Ascending aorta (tissue), 2 donors: Measurements from ENCODE around the gene TLE7. TPM values are rescaled to one million over a fixed set of nuclear protein-coding genes. Genes with fewer than 3 reads are reported as not detected.

Experiments used
- DNase-seq, 2 donors: peaks; one replicate each; pipeline ENCODE4 v3.0.0-alpha.2; 2019; ENCODE audit warnings: low spot score in 2 of 2
- H3K27ac ChIP-seq, 2 donors: fragments of 200-600 bp; sonication (generic); one replicate each; pipeline ENCODE4 v1.5.1; 2016 to 2017; ENCODE audit warnings: mild to moderate bottlenecking in 1 of 2
- H3K27me3 ChIP-seq: fragments of 200-600 bp; sonication (generic); one replicate; pipeline ENCODE4 v1.5.1; 2017
- H3K36me3 ChIP-seq, 2 donors: fragments of 200-600 bp; sonication (generic); one replicate each; pipeline ENCODE4 v1.5.1; 2016
- H3K4me1 ChIP-seq, 2 donors: fragments of 200-600 bp; sonication (generic); one replicate each; pipeline ENCODE4 v1.5.1; 2016 to 2017; ENCODE audit warnings: mild to moderate bottlenecking in 1 of 2
- H3K4me3 ChIP-seq, 2 donors: fragments of 200-600 bp; sonication (generic); one replicate each; pipeline ENCODE4 v1.5.1; 2016 to 2017; ENCODE audit warnings: mild to moderate bottlenecking in 1 of 2
- H3K9me3 ChIP-seq, 2 donors: fragments of 200-600 bp; sonication (generic); one replicate each; pipeline ENCODE4 v1.5.1; 2016
- intact Hi-C: fragments of 100-400 bp; cut with DNase I; formaldehyde crosslinking; loops from one replicate; pipeline ENCODE4 v1.15.1; 2023
- total RNA-seq: library from RNA; depleted of rRNA; stranded (reverse); fragments of >200 nt; gene quantifications from one replicate; pipeline ENCODE4 v1.1.0, GENCODE V29; 2016
- TF ChIP-seq, protein P1 (sequence below), 3 experiments: fragments of 200-600 bp in 2 of 3; fragments of 450-650 bp in 1 of 3; sonication (generic) in 2 of 3; IDR thresholded peaks; one replicate each; pipeline ENCODE4 v1.5.1; 2016 to 2019; ENCODE audit warnings: antibody characterized with exemption in 3 of 3, mild to moderate bottlenecking in 1 of 3, moderate library complexity in 1 of 3

Gene TLE7
- total RNA-seq, 1 donor from 2014 or later, result not detected

GRCh38 chr16:71421911-71422310 is 19.9 kb downstream of the TLE7 start:
- TF ChIP-seq, protein P1, sequence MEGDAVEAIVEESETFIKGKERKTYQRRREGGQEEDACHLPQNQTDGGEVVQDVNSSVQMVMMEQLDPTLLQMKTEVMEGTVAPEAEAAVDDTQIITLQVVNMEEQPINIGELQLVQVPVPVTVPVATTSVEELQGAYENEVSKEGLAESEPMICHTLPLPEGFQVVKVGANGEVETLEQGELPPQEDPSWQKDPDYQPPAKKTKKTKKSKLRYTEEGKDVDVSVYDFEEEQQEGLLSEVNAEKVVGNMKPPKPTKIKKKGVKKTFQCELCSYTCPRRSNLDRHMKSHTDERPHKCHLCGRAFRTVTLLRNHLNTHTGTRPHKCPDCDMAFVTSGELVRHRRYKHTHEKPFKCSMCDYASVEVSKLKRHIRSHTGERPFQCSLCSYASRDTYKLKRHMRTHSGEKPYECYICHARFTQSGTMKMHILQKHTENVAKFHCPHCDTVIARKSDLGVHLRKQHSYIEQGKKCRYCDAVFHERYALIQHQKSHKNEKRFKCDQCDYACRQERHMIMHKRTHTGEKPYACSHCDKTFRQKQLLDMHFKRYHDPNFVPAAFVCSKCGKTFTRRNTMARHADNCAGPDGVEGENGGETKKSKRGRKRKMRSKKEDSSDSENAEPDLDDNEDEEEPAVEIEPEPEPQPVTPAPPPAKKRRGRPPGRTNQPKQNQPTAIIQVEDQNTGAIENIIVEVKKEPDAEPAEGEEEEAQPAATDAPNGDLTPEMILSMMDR (IDR thresholded peaks at IDR 0.05), result no peak
- Histone ChIP-seq H3K4me1 (no peaks in the 10 kb centered on the region), H3K4me3 (no peak overlapping the region), H3K9me3 (no peaks in the 10 kb centered on the region), H3K27me3 (no peaks in the 10 kb centered on the region), H3K27ac (no peak overlapping the region), H3K36me3 (no peaks in the 10 kb centered on the region)
- DNase-seq, result no peak
- intact Hi-C loops, result no loop called here

DNA sequence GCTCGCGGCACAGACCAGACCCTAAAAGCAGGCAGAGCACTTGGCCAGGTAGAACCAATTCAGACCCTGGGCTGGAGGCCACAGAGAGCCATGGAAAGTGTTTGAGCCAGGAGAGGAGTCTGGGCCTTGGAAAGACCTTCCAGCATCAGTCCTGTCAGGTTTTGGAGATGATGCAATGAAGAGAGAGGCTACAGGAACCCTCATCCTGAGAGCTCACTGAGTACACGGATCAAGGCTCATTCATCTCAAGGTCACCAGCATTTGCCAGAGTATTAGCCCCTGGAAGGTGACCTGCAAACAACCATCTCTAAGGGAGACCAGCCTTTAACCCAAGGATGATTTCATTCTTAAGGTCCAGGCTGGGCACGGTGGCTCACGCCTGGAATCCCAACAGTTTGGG is 27.8 kb downstream of the TLE7 start:
- no peaks in the 10 kb centered on the region for H3K4me1 ChIP-seq
- H3K36me3 ChIP-seq, result no peaks in the 10 kb centered on the region
- H3K9me3 ChIP-seq, result no peaks in the 10 kb centered on the region
- no peak for DNase-seq
- no peak overlapping the region for H3K4me3 ChIP-seq
- TF ChIP-seq, protein P1 (IDR thresholded peaks at IDR 0.05), result no peak
- no peak overlapping the region for H3K27ac ChIP-seq
- no peaks in the 10 kb centered on the region for H3K27me3 ChIP-seq
- intact Hi-C loops, result loop anchor here (5.0 kb wide), 1 partner anchor 198 kb away; no protein-coding TSS in a partner anchor

DNA sequence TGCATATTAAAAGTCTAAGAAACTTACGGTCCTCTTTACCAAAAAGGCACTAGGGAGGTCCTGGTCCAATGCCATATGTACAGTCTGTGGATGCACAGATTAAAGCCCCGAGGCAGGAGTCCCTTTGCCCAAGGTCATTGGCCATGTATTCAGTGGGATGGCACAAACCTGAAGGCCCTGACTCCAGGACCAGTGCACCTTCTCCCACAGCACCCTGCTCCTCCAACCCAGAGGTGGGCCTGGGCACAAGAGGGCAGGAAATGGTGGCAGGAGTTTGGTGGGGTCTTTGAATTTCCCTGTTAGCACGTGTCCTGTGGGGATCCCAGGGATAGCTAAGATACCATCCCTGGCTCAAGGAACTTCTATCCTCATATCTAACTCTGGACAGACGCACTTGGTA is 28.5 kb downstream of the TLE7 start:
- DNase-seq, result no peak
- no peak overlapping the region for H3K4me3 ChIP-seq
- no peaks in the 10 kb centered on the region for H3K9me3 ChIP-seq
- H3K27ac ChIP-seq, result no peak overlapping the region
- intact Hi-C loops, result loop anchor here (5.0 kb wide), 1 partner anchor 199 kb away; no protein-coding TSS in a partner anchor
- no peaks in the 10 kb centered on the region for H3K4me1 ChIP-seq
- TF ChIP-seq, protein P1 (IDR thresholded peaks at IDR 0.05), result no peak
- no peaks in the 10 kb centered on the region for H3K27me3 ChIP-seq
- no peaks in the 10 kb centered on the region for H3K36me3 ChIP-seq

GRCh38 chr16:71412270-71413160 is 29.3 kb downstream of the TLE7 start:
- H3K4me3 ChIP-seq, result no peak overlapping the region
- H3K36me3 ChIP-seq, result no peaks in the 10 kb centered on the region
- peak in 1 of 2 donors; percentile 69 for DNase-seq
- intact Hi-C loops, result loop anchor here (1.0 to 5.0 kb wide), 2 partner anchors 87 to 200 kb away; no protein-coding TSS in a partner anchor
- H3K4me1 ChIP-seq, result no peaks in the 10 kb centered on the region
- TF ChIP-seq, protein P1 (IDR thresholded peaks at IDR 0.05), result peak; percentile 62 to 86 (median 80)
- no peak overlapping the region for H3K27ac ChIP-seq
- no peaks in the 10 kb centered on the region for H3K27me3 ChIP-seq
- H3K9me3 ChIP-seq, result no peaks in the 10 kb centered on the region

DNA sequence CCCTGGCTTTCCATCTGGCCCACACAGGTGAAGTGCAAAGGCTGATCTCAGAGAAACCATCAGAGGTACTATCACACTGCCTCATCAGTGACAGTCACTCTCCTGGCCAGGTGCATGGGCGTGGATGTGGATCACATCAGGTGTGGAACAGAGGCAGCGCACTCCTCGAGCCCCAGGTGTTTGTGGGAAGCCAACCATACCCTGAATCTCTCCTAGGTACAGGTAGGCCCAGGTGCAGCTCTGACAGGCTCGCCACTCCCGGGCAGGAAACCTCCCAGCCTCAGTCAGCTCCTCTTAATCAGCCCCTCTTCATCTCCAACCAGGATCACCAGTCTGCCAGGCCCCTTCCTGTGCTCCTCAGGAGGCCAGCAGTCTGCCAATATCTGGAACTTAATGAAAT is 31.7 kb downstream of the TLE7 start:
- TF ChIP-seq, protein P1 (IDR thresholded peaks at IDR 0.05), result no peak
- no peaks in the 10 kb centered on the region for H3K27me3 ChIP-seq
- H3K4me3 ChIP-seq, result no peak overlapping the region
- DNase-seq, result no peak
- no peaks in the 10 kb centered on the region for H3K4me1 ChIP-seq
- H3K36me3 ChIP-seq, result no peaks in the 10 kb centered on the region
- no peak overlapping the region for H3K27ac ChIP-seq
- intact Hi-C loops, result loop anchor here (5.0 kb wide), 1 partner anchor 202 kb away; no protein-coding TSS in a partner anchor
- no peaks in the 10 kb centered on the region for H3K9me3 ChIP-seq
